HCT116 (cell line): ENCODE results near the gene RUBCN. TPM values are rescaled to one million over a fixed set of nuclear protein-coding genes. Genes with fewer than 3 reads are reported as not detected.

ENCODE experiments used
- ATAC-seq: fragments of 200-7000 bp; cut with Tn5 transposase; 2 replicates; pipeline ENCODE4 v1.9.1; 2020; ENCODE audit warnings: mild to moderate bottlenecking, moderate library complexity
- BruUV-seq: library from RNA; stranded (reverse); fragments of 400-500 nt; replicated peaks from 2 replicates; lab custom pipeline; 2021; lab: Mats Ljungman, UMichigan
- CTCF ChIA-PET: fragments of 300-600 bp; sonication (Branson Sonifier 250); formaldehyde crosslinking; loops from one replicate; lab custom pipeline; 2021; ENCODE audit warnings: antibody characterized with exemption; lab: Charles Lee
- POLR2A ChIA-PET: fragments of 300-600, 350-600 bp; sonication (Branson Sonifier 250); formaldehyde crosslinking; loops from one replicate; lab custom pipeline; 2021; ENCODE audit warnings: antibody characterized with exemption; lab: Charles Lee
- RAD21 ChIA-PET, 2 experiments: fragments of 300-600 bp; sonication (Branson Sonifier 250); formaldehyde crosslinking; loops; one replicate each; lab custom pipeline; 2023; ENCODE audit warnings: low total read pairs in 2 of 2; ENCODE audit not compliant: uncharacterized antibody in 2 of 2, unreplicated experiment in 2 of 2, low non-redundant PET in 1 of 2; lab: Charles Lee
- DNase-seq: peaks from one replicate; pipeline ENCODE4 v3.0.0-alpha.2; 2010; ENCODE audit warnings: low read depth, low spot score
- H2AFZ ChIP-seq: fragments of 200-600 bp; shearing (Covaris generic), sonication (generic); 2 replicates; pipeline ENCODE4 v1.6.1; 2017; ENCODE audit warnings: low read depth, mixed run types, mixed read lengths, antibody characterized with exemption, low read length; ENCODE audit not compliant: poor library complexity, severe bottlenecking
- H3K27ac ChIP-seq: 2 replicates; pipeline ENCODE4 v1.5.1; 2012; ENCODE audit warnings: low read depth, low read length
- H3K27me3 ChIP-seq: fragments of 200-600 bp; sonication (generic); 2 replicates; pipeline ENCODE4 v1.6.1; 2016; ENCODE audit warnings: mixed run types, low read length, mixed read lengths; ENCODE audit not compliant: insufficient read depth
- H3K36me3 ChIP-seq, 2 experiments: fragments of 200-500 bp in 1 of 2; fragments of 200-600 bp in 1 of 2; sonication (Bioruptor generic) in 1 of 2; sonication (generic) in 1 of 2; 2 replicates each; pipeline versions ENCODE4 v1.5.1 to v1.6.1; 2014 to 2016; ENCODE audit warnings: low read length in 2 of 2, inconsistent platforms in 1 of 2, mixed read lengths in 1 of 2, mixed run types in 1 of 2; ENCODE audit not compliant: insufficient read depth in 2 of 2, control insufficient read depth in 1 of 2
- H3K4me1 ChIP-seq, 2 experiments: fragments of 200-600 bp in 1 of 2; sonication (generic) in 1 of 2; 2 replicates each; pipeline versions ENCODE4 v1.5.1 to v1.6.1; 2012 to 2017; ENCODE audit warnings: low read length in 2 of 2, inconsistent platforms in 1 of 2, mild to moderate bottlenecking in 1 of 2, mixed read lengths in 1 of 2, mixed run types in 1 of 2, moderate library complexity in 1 of 2; ENCODE audit not compliant: insufficient read depth in 2 of 2, control insufficient read depth in 1 of 2
- H3K4me2 ChIP-seq: fragments of 200-600 bp; sonication (generic); 2 replicates; pipeline ENCODE4 v1.6.1; 2017; ENCODE audit warnings: mixed run types, low read length, mixed read lengths
- H3K4me3 ChIP-seq, 2 experiments: fragments of 200-600 bp in 1 of 2; sonication (generic) in 1 of 2; replicated peaks in 1 of 2; 2 replicates each; pipeline ENCODE4 v1.5.1; 2011 to 2016; ENCODE audit warnings: low read length in 2 of 2, control low read depth in 1 of 2, low read depth in 1 of 2, mild to moderate bottlenecking in 1 of 2, mixed read lengths in 1 of 2, mixed run types in 1 of 2
- H3K79me2 ChIP-seq: fragments of 200-600 bp; sonication (generic); 2 replicates; pipeline ENCODE4 v1.6.1; 2017; ENCODE audit warnings: mild to moderate bottlenecking, mixed run types, low read length, moderate library complexity, mixed read lengths; ENCODE audit not compliant: insufficient read depth
- H3K9ac ChIP-seq: fragments of 200-600 bp; sonication (generic); 2 replicates; pipeline ENCODE4 v1.6.1; 2016; ENCODE audit warnings: low read length, mixed read lengths
- H3K9me2 ChIP-seq: fragments of 200-600 bp; sonication (generic), shearing (Covaris generic); 2 replicates; pipeline ENCODE4 v1.6.1; 2017; ENCODE audit warnings: mixed run types, mild to moderate bottlenecking, moderate library complexity; ENCODE audit not compliant: insufficient read depth
- H3K9me3 ChIP-seq, 2 experiments: fragments of 200-500 bp in 1 of 2; fragments of 200-600 bp in 1 of 2; sonication (Bioruptor generic) in 1 of 2; sonication (generic) in 1 of 2; 2 replicates each; pipeline ENCODE4 v1.6.1; 2014 to 2017; ENCODE audit warnings: low read length in 2 of 2, mixed read lengths in 2 of 2, inconsistent platforms in 1 of 2, low read depth in 1 of 2, mild to moderate bottlenecking in 1 of 2, mixed run types in 1 of 2, moderate library complexity in 1 of 2; ENCODE audit not compliant: control insufficient read depth in 1 of 2, insufficient read depth in 1 of 2
- H4K20me1 ChIP-seq: fragments of 200-600 bp; sonication (generic), shearing (Covaris generic); 2 replicates; pipeline ENCODE4 v1.6.1; 2017; ENCODE audit warnings: mixed run types, mild to moderate bottlenecking, moderate library complexity; ENCODE audit not compliant: insufficient read depth
- ATF3 ChIP-seq: IDR thresholded peaks from 2 replicates; pipeline ENCODE4 v1.6.1; 2012
- CBX3 ChIP-seq: IDR thresholded peaks from 2 replicates; pipeline ENCODE4 v1.6.1; 2012; ENCODE audit warnings: low read depth
- CEBPB ChIP-seq: IDR thresholded peaks from 2 replicates; pipeline ENCODE4 v1.6.1; 2012; ENCODE audit warnings: low read depth
- EZH2phosphoT487 ChIP-seq: fragments of 200-600 bp; IDR thresholded peaks from 2 replicates; pipeline ENCODE4 v1.6.1; 2018; ENCODE audit warnings: antibody characterized with exemption, borderline replicate concordance
- FOSL1 ChIP-seq: IDR thresholded peaks from 2 replicates; pipeline ENCODE4 v1.6.1; 2012; ENCODE audit warnings: low read depth
- JUND ChIP-seq: IDR thresholded peaks from 2 replicates; pipeline ENCODE4 v1.6.1; 2012
- MAX ChIP-seq: IDR thresholded peaks from 2 replicates; pipeline ENCODE4 v1.6.1; 2012
- POLR2AphosphoS5 ChIP-seq: IDR thresholded peaks from 2 replicates; pipeline ENCODE4 v1.6.1; 2011; ENCODE audit warnings: mild to moderate bottlenecking, low read depth, low read length, moderate library complexity
- RAD21 ChIP-seq: IDR thresholded peaks from 2 replicates; pipeline ENCODE4 v1.6.1; 2012; ENCODE audit warnings: low read depth, mild to moderate bottlenecking
- REST ChIP-seq: IDR thresholded peaks from 2 replicates; pipeline ENCODE4 v1.6.1; 2012; ENCODE audit warnings: low read depth
- SIN3A ChIP-seq: IDR thresholded peaks from 2 replicates; pipeline ENCODE4 v1.6.1; 2012; ENCODE audit warnings: low read depth
- SP1 ChIP-seq: IDR thresholded peaks from 2 replicates; pipeline ENCODE4 v1.6.1; 2012; ENCODE audit warnings: low read depth
- SRF ChIP-seq: IDR thresholded peaks from 2 replicates; pipeline ENCODE4 v1.6.1; 2012; ENCODE audit warnings: low read depth
- TCF7L2 ChIP-seq: IDR thresholded peaks from 2 replicates; pipeline ENCODE4 v1.7.0; 2011; ENCODE audit warnings: borderline replicate concordance, inconsistent platforms; ENCODE audit not compliant: insufficient read depth, insufficient read length; ENCODE audit errors: extremely low read depth
- YY1 ChIP-seq: IDR thresholded peaks from 2 replicates; pipeline ENCODE4 v1.6.1; 2011; ENCODE audit warnings: low read length, low read depth, moderate library complexity, mild to moderate bottlenecking; ENCODE audit not compliant: insufficient replicate concordance; ENCODE audit errors: extremely low read depth
- ZFX ChIP-seq: fragments of 450-650 bp; IDR thresholded peaks from 2 replicates; pipeline ENCODE4 v1.6.1; 2017
- intact Hi-C: fragments of 100-400 bp; cut with micrococcal nuclease; formaldehyde crosslinking; loops from 2 replicates; pipeline ENCODE4 v1.10.0; 2022
- total RNA-seq: library from RNA; stranded (reverse); gene quantifications from one replicate; pipeline ENCODE4 v1.2.1, GENCODE V29; 2021; ENCODE audit not compliant: unreplicated experiment

The RUBCN gene
- total RNA-seq, 1 experiment from 2014 or later: 21.4 TPM

- Histone ChIP-seq H3K4me3 (0 out of 4 replicates have a peak overlapping the region, but pooled peaks of 1 of the 2 experiments have one; percentile 16), H3K9me2 (no peaks in the 10 kb centered on the region), H3K36me3 (peaks cover 0 to 4% of the 10 kb centered on the region in 2 experiments; a peak in 1 of 4 replicates), H2AFZ (no peak overlapping the region), H3K79me2 (peaks cover 19% of the 10 kb centered on the region), H3K27me3 (no peaks in the 10 kb centered on the region), H3K4me1 (peaks cover 21 to 62% of the 10 kb centered on the region in 2 experiments), H3K9ac (peak overlapping the region; percentile 57), H3K27ac (peak overlapping the region; percentile 80), H3K4me2 (peak overlapping the region; percentile 57), H3K9me3 (peaks cover 8 to 11% of the 10 kb centered on the region in 2 experiments; a peak in 3 of 4 replicates), H4K20me1 (no peaks in the 10 kb centered on the region)
- peak; percentile 97 for ATAC-seq
- no TSS peak for BruUV-seq
- TF ChIP-seq FOSL1: peak; percentile 97
- TF ChIP-seq TCF7L2: no peak
- peak; percentile 95 for TF ChIP-seq CBX3
- peak; percentile 92 for TF ChIP-seq SP1
- TF ChIP-seq ZFX: no peak
- peak; percentile 56; the same call in 1 of the 2 replicates for TF ChIP-seq POLR2AphosphoS5
- no peak for TF ChIP-seq YY1
- peak; percentile 74 for TF ChIP-seq CEBPB
- TF ChIP-seq SIN3A: peak; percentile 94
- 0 out of 2 replicates have a peak, but pooled peaks have one; percentile 11 for TF ChIP-seq RAD21
- no peak for TF ChIP-seq EZH2phosphoT487
- 0 out of 2 replicates have a peak, but pooled peaks have one; percentile 52 for TF ChIP-seq ATF3
- peak; percentile 98 for TF ChIP-seq JUND
- peak; percentile 94 for TF ChIP-seq MAX
- TF ChIP-seq REST: no peak
- peak; percentile 79 for TF ChIP-seq SRF
- ChIA-PET POLR2A (interaction anchor here (0.6 to 1.1 kb wide), 3 partner anchors 9 to 233 kb away, joined by 3 read pairs; no protein-coding TSS in a partner anchor), CTCF (no interaction called here), RAD21 (no interaction called here)
- intact Hi-C loops: no loop called here
- peak; percentile 98 for DNase-seq
Observed at GRCh38 chr3:197718891-197719290, 17.8 kb downstream of the RUBCN start.
